Measurements from ENCODE around the gene ISM1.

DNA sequence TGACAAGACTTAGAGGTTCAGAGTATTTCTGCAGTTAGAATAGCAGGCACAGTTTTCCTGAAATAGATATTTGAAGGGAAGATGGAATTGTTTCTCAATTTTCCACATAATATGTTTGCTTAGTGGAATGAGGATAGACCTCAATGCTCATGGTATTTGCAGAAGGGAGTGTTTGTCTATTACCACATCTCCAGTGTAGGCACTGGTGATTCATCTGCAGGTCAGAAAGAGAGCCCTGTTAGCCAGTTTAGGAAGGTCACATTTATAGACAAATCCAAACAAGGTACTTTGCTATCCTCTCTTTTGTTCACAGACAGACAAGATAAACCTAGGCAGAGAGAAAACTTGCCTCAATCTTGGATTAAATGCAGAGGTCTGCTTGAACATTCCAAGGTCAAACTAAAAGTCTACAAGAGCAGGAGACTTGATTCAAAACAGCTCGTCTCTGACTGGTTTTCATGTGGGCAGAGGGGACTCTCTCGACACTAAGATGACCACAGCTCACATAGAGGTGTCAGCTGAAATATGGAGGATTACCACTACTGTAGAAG is 22.8 kb downstream of the ISM1 start:
- TF ChIP-seq, protein P1, sequence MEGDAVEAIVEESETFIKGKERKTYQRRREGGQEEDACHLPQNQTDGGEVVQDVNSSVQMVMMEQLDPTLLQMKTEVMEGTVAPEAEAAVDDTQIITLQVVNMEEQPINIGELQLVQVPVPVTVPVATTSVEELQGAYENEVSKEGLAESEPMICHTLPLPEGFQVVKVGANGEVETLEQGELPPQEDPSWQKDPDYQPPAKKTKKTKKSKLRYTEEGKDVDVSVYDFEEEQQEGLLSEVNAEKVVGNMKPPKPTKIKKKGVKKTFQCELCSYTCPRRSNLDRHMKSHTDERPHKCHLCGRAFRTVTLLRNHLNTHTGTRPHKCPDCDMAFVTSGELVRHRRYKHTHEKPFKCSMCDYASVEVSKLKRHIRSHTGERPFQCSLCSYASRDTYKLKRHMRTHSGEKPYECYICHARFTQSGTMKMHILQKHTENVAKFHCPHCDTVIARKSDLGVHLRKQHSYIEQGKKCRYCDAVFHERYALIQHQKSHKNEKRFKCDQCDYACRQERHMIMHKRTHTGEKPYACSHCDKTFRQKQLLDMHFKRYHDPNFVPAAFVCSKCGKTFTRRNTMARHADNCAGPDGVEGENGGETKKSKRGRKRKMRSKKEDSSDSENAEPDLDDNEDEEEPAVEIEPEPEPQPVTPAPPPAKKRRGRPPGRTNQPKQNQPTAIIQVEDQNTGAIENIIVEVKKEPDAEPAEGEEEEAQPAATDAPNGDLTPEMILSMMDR (IDR thresholded peaks at IDR 0.05): no peak
- TF ChIP-seq EP300 (IDR thresholded peaks at IDR 0.05): no peak
